22Rv1 (cell line): Measurements from ENCODE around the gene SYTL1.

Source experiments
- CTCF ChIP-seq: fragments of 450-650 bp; IDR thresholded peaks from 2 replicates; pipeline ENCODE4 v1.5.1; 2017; ENCODE audit warnings: mild to moderate bottlenecking
- ZFX ChIP-seq: fragments of 450-650 bp; IDR thresholded peaks from 2 replicates; pipeline ENCODE4 v1.6.1; 2017; ENCODE audit warnings: antibody characterized with exemption, borderline replicate concordance

- TF ChIP-seq CTCF, result no peak
- TF ChIP-seq ZFX, result no peak
Observed at GRCh38 chr1:27322569-27323240, 19.1 kb upstream of the SYTL1 start.
